Mammary microvascular endothelial cell (primary cell): ENCODE results near the gene ARR3. TPM values are rescaled to one million over a fixed set of nuclear protein-coding genes. Genes with fewer than 3 reads are reported as not detected.

Experiments
- total RNA-seq: library from RNA; depleted of rRNA; stranded (reverse); fragments of >200 nt; gene quantifications from 2 replicates; pipeline ENCODE4 v1.2.3, GENCODE V29; 2015

The ARR3 gene
- total RNA-seq = not detected in 2 replicates

DNA sequence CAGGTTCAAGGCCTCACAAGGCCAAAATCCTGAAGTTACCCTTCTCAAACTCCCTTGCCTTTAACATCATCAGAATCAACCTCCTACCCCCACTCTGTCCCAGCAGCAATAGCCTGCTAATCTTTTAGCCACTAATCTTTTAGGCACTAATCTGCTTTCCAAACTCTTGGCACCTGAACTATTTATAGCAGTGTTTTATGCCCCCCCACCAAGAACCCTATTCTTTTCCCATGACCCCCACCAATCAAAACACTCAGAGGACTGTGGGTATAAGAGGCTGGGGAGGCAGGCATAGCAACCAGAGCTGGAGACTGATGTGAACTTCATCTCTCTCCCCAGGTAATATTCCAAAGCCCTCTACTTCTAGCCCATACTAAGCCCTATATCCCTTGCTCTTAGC lies at the start of gene ARR3:
TSS of gene ARR3 (plus strand) at position 301 of the 400 bp plus-strand sequence. CDS start 1,052 bp downstream, outside the sequence.

DNA sequence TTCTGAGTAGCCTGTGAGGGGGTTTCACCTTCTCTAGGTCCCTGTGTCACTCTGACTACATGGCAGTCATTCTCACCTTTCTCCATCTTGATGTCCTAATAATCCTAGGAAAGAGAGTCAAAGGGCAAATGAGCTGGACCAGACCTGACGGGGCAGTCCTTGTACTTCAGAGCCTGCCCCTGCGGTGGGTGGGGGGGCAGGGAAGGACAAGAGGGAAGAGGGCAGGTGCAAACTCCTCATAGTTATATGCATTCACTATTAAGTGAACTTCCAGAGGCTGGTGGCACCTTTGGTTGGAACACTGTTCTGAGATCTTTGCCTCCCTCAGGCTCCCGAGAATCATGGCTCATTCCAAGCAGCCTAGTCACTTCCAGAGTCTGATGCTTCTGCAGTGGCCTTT lies 33.8 kb upstream of the ARR3 start, which contains the start of gene AWAT1:
TSS of gene AWAT1 (plus strand) at position 301 of the 400 bp plus-strand sequence. CDS start at position 342, 41 bp downstream.

DNA sequence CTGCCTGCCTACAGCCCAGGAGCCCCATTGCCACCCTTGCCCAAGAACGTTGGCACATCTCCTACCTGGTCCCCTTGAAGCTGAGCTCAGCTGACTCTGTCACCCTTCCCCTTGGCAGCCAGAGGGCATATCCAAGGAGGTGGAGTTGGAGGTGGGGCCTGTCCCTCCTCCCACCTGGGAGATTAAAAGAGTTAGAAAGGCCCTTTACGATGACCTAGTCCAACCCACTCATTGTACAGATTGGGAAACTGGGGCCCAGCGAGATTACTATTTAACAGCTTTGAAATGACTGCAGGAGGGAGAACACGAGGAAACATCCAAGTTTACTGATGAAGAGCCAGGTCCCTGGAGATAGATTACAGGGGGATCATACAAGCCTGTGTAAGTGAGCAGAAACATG lies 8.0 kb upstream of the ARR3 start, which contains the start of gene P2RY4:
TSS of gene P2RY4 (minus strand) at position 101 of the 400 bp plus-strand sequence. CDS start 580 bp downstream, outside the sequence.

DNA sequence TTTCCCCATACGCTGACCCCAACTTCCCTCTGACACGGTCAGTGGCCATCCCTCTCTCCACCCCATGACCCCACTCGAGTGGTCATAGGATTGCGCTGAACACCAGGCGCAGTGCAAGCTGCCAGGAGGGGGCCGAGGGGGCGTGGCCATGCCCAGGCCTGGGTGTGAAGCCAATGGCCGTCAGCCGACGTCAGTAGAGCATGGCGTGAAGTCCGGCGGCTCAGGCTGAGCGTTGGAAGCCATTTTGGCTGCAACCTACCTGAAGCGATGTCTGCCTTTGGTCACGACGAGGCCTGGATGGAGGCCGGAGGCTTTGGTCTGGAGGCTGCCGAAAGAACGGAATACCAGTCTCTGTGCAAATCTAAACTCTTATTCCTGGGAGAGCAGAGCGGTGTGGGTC lies 13.8 kb downstream of the ARR3 start, which contains the start of gene RAB41:
TSS of gene RAB41 (plus strand) at position 222 of the 400 bp plus-strand sequence. CDS start at position 268, 46 bp downstream.

DNA sequence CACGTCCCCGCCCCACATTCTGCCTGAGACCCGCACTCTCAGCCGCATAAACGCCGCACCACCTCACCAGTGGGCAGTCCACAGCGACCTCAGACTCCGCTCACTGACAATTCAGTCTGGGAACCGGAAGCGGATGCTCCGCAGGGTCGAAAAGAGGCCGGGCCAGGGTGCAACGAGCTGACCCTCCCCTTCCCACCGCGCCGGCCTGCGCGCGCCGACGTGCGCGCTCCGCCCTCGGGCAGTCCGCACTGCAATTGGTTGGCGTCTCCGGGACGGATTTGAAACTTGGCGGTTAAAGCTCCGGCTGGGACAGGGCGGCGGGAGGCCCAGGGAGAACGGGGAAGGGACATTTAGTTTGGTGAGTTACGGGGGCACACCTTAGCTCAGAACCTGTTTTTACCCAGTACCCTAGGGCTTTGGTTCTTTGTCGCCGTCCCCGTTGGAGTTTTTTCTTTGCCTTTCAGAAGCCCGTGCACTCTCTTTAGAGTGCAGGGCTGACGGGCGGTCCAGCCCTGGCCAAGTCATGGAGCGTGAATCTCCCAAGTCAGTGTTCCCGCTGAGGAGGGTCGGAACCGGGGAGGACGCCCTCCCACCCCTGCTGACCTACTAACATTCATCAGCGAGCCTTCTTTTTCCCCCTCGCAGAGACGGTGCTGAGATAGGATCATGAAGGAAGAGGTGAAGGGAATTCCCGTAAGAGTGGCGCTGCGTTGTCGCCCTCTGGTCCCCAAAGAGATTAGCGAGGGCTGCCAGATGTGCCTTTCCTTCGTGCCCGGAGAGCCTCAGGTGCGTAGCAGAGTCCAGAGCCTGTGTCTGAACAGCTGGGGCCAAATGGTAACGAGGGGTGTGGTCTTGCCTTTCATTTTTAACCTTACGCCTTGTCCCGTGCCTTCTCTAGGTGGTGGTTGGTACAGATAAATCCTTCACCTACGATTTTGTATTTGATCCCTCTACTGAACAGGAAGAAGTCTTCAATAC lies 21.9 kb downstream of the ARR3 start, which contains the start of the genes KIF4A and PDZD11:
TSS of gene KIF4A (plus strand) at position 312 of the 978 bp plus-strand sequence. CDS start at position 667, 355 bp downstream.
TSS of gene PDZD11 (minus strand) at position 135 of the 978 bp plus-strand sequence. CDS start 586 bp downstream, outside the sequence.

Other genes with a start within 250 kb of the ARR3 start
- gene AWAT2, start 218.4 kb upstream of the ARR3 start, total RNA-seq = not detected in 2 replicates
- gene OTUD6A, start 205.9 kb upstream of the ARR3 start, total RNA-seq = not detected in 2 replicates
- 41.4 and 41.8 TPM in 2 replicates for gene IGBP1, start 134.9 kb upstream of the ARR3 start, total RNA-seq
- gene DGAT2L6, start 90.9 kb upstream of the ARR3 start, total RNA-seq = 0.20 TPM in 1 of 2 replicates, not detected in the other
- gene AWAT1, start 33.7 kb upstream of the ARR3 start, total RNA-seq = not detected in 2 replicates
- gene P2RY4, start 8.1 kb upstream of the ARR3 start, total RNA-seq = not detected in 2 replicates
- gene RAB41, start 13.8 kb downstream of the ARR3 start, total RNA-seq = not detected in 2 replicates
- gene PDZD11, start 21.6 kb downstream of the ARR3 start, total RNA-seq = 50.4 and 53.7 TPM in 2 replicates
- gene KIF4A, start 21.8 kb downstream of the ARR3 start, total RNA-seq = 21.1 and 21.7 TPM in 2 replicates
- not detected in 2 replicates for gene GDPD2, start 155.0 kb downstream of the ARR3 start, total RNA-seq
- gene DLG3, start 176.5 kb downstream of the ARR3 start, total RNA-seq = 0.84 and 1.5 TPM in 2 replicates